SH-SY5Y (cell line): ENCODE data around the gene DGKG.

Source experiments
- GATA2 ChIP-seq: IDR thresholded peaks from 2 replicates; pipeline ENCODE4 v1.6.1; 2011; ENCODE audit warnings: mild to moderate bottlenecking, low read depth, low read length
- GATA3 ChIP-seq: IDR thresholded peaks from 2 replicates; pipeline ENCODE4 v1.6.1; 2011; ENCODE audit warnings: low read depth, mild to moderate bottlenecking, low read length, moderate library complexity

DNA sequence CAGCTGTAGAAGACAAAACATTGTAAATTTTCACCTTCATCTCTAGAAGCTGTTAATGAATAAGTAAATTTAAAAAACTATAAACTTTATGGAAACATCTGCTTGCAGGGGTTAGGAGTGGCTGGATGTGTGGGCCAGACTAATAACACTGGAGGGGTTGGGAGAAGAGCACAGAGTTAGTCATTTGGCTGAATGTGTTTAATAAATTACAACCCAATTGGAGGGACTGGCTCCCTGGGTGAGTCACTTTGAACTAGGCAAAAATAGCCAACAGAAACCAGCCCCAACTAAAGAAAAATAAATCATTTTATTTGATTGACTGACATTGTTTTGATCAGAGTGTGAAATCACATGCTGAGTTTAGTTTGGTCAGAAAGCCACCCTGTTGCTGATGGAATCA, 21.8 kb downstream of the DGKG start:
- TF ChIP-seq GATA2 (no peak), GATA3 (no peak)
